GM18868 (cell line): ENCODE measurements around the gene CCDC83.
"Not testable (repeated sequence)": the region's sequence is repeated elsewhere in the genome, so short reads cannot be mapped to it uniquely, and the experiment has no call there.

Experiments
- ATAC-seq: cut with Tn5 transposase; IDR thresholded peaks from one replicate; pipeline ENCODE4 v1.9.1; 2021; ENCODE audit warnings: mild to moderate bottlenecking, moderate library complexity; ENCODE audit not compliant: unreplicated experiment

Gene CCDC83

GRCh38 chr11:85886089-85887056, 31.2 kb downstream of the CCDC83 start:
- no peak for ATAC-seq

- no peak for ATAC-seq
Observed at GRCh38 chr11:85889108-85889507, 33.9 kb downstream of the CCDC83 start.

- ATAC-seq: no peak
Observed at GRCh38 chr11:85889676-85890579, 34.7 kb downstream of the CCDC83 start.

- ATAC-seq: no peak
Observed at GRCh38 chr11:85893395-85893794, 38.2 kb downstream of the CCDC83 start.

GRCh38 chr11:85896876-85897275, 41.7 kb downstream of the CCDC83 start:
- no peak for ATAC-seq

- no peak for ATAC-seq
Observed at GRCh38 chr11:85898456-85898855, 43.3 kb downstream of the CCDC83 start.

GRCh38 chr11:85902353-85902752, 47.2 kb downstream of the CCDC83 start:
- no peak for ATAC-seq

- no peak for ATAC-seq
Observed at GRCh38 chr11:85903406-85903805, 48.2 kb downstream of the CCDC83 start.

- no peak for ATAC-seq
Observed at GRCh38 chr11:85903811-85904210, 48.6 kb downstream of the CCDC83 start.

- no peak for ATAC-seq
Observed at GRCh38 chr11:85912414-85912813, 57.2 kb downstream of the CCDC83 start.

GRCh38 chr11:85913513-85913912, 58.3 kb downstream of the CCDC83 start:
- ATAC-seq: no peak

GRCh38 chr11:85914425-85914824, 59.2 kb downstream of the CCDC83 start:
- ATAC-seq: no peak

- no peak for ATAC-seq
Observed at GRCh38 chr11:85918910-85919794, 64.0 kb downstream of the CCDC83 start.

- ATAC-seq: peak; percentile 100
Observed at GRCh38 chr11:85922367-85922766, 67.2 kb downstream of the CCDC83 start.

- ATAC-seq: no peak
Observed at GRCh38 chr11:85923455-85923854, 68.3 kb downstream of the CCDC83 start.

GRCh38 chr11:85926653-85927214, 71.6 kb downstream of the CCDC83 start:
- not testable (repeated sequence) for ATAC-seq

- ATAC-seq: no peak
Observed at GRCh38 chr11:85930879-85931366, 75.7 kb downstream of the CCDC83 start.

GRCh38 chr11:85934596-85935169, 79.5 kb downstream of the CCDC83 start:
- no peak for ATAC-seq

GRCh38 chr11:85935751-85936150, 80.6 kb downstream of the CCDC83 start:
- no peak for ATAC-seq

- ATAC-seq: no peak
Observed at GRCh38 chr11:85937835-85938234, 82.7 kb downstream of the CCDC83 start.
